Kasumi-1 (cell line): ENCODE measurements around the gene CPLANE2.
A peak's percentile ranks its signal among the peaks of the same experiment; 100 is the strongest.
"Not testable (repeated sequence)": the region's sequence is repeated elsewhere in the genome, so short reads cannot be mapped to it uniquely, and the experiment has no call there.

Source experiments
- DNase-seq, 2 experiments: peaks; one replicate each; lab custom pipeline; 2025; lab: John Stamatoyannopoulos, UW

The CPLANE2 gene

DNA sequence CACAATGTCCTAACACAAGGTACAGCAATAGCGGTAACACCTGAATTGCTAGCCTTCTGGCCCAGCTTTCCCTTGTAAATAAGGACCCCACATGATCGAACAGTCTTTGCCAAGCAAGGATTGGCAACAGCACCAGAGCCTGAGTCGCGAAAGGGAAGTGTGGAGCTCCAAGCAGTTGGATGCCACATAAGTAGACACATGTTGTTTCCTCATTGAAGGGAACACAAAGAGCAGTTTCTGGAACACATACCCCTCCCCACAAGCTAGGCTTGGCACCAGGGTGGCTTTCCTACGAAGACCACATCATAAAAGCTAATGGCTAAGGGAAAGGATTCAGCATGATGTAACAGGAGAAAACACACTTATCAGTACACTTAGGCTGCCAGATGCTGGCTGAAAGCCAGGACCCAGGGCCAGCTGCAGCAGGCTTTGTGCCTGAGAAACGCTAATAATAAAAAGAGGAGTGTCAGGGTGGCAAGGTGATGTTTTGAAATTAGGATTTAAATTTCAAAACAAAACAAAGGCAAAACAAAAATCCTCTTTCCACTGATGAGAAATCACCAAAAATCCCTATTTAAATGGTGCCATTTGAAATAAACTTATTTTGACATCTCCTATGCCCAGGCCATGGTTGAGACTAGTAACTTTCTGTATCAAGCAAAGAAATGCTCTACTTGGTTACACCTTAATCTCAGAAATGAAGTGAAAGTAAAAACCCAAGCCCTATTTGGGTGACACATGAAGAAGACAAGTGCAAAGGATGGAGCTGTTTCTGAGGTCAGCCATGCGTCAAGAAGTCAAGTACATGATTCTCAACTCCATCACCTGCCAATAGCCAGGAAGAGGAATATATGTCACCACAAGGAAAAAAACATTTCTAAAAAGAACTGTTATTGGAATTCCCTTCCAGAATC, 11.9 kb upstream of the CPLANE2 start:
- peak; percentile 43 to 46 for DNase-seq

DNA sequence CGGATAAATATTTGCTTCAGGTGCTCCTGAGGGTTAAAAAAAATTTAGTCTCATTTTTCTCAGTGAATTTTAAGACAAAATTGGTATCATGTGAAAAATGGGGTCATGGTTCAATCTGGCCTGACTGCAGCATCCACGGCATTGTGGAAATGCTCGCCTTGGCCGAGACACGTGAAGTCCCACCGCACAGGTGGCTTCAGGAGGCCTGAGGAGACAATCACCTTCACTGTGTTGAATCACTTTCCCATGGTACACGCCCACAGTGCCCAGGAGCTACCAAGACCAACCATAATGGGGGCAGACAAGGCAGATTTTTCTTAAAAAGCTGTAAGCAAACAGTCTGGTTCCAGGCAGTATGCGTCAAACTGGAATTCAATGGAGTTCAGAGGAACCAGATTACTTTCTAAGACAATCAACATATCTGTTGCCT, 11.0 kb upstream of the CPLANE2 start:
- DNase-seq = no peak

DNA sequence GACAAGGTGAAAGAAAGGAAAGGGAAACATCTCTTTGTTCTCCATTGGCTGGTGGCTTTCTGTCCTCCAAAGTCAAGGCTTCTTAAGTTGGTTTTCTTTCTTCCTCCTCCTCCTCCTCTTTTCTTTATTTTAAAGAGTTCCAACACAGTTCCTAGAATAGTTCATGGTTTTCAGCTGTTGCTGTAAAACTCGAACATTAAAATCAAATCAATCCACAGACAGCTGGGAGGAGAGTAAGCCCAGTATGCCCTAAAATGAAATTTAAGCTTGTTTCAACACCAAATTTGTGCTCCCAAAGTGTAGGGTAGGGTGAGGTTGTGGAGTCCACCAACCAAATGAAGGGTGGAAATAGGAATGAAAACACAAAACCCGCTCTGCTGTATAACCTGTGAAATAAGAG, 10.5 kb upstream of the CPLANE2 start:
- DNase-seq = no peak

DNA sequence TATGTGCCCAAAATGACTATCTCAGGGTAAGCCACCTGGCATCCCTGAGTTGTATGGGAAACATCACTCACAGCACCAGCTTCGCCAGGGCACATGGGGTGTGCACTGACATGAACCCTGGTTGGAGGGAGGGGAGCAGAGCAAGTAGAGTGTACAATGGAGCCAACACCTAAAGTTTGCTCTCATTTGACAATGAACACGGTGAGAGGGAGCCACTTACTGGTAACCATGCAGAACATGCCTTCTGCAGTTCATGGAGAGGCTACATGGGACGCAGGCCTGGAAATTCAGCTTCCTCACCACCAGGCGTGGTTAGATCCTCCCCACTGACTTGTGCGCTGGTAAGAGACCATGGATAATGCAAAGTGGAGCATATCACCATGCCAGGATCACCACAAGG, 10.0 kb upstream of the CPLANE2 start:
- no peak for DNase-seq

DNA sequence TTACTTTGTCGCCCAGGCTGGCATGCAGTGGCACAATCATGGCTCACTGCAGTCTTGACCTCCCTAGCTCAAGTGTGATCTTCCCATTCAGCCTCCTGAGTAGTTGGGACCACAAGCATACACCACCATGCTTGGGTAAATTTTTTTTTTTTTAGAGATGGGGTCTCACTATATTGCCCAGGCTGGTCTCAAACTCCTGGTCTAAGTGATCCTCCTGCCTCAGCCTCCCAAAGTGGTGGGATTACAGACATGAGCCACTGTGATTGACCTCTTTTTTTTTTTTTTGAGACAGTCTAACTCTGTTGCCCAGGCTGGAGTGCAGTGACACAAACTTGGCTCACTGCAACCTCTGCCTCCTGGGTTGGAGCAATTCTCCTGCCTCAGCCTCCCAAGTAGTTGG, 9.3 kb upstream of the CPLANE2 start:
- DNase-seq = not testable (repeated sequence)

DNA sequence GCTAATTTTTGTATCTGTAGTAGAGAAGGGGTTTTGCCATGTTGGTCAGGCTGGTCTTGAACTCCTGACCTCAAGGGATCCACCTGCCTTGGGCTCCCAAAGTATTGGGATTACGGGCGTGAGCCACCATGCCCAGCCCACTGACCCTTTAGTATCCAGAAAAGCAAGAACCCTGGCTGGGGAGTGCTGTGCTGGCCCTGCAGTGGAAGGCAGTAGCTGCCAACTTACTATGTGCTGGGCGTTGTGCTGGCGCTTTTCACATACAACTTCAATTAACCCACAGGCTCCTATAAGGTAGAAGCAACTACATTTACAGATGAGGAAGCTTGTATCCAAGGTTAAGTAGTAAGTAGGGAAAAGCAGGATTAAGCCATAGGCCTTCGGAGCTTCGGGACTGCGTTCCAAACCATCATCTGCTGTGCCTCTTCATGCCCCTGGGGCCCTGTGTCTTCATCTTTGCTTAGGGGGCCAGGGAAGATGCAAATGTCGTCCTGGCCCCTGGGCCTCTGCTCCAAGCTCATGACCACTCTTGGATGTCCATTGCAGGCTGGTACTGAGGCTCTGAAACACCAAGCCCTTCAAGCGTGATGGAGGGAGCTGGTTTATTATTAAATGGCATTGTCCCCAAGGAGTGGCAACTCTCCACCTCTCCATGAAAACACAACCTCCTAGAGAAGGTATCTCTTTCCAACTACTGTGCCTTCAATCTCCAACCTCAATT, 8.7 kb upstream of the CPLANE2 start:
- no peak for DNase-seq

DNA sequence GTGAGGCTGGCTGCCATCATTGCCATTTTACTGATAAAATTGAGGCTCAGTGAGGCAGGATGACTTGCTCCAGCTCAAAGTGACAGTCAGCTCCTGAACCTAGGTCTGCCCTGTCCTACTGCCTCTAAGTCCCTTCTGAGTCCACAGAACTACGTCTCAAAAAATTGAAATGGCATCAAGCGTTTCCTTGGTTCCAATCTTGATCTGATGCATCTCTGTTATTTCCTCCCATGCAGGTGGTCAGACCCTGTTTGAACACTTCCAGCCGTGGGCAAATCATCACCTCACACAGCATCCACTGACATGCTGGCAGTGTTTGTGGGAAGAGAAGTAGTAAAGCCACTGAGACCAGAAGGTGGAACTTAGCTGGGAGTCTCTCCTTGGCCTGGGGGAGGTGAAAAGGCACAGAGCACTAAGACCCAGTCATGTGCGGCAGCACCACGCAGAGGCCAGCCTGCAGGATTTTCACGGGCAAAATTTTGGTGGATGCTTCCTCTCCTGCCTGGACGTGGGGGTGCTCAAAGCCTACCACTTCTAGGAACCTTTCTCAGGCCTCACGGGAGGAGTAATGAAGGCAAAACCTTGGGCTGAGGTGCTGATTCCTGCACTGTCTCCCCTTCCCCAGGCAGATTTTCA, 7.8 kb upstream of the CPLANE2 start:
- DNase-seq = no peak

DNA sequence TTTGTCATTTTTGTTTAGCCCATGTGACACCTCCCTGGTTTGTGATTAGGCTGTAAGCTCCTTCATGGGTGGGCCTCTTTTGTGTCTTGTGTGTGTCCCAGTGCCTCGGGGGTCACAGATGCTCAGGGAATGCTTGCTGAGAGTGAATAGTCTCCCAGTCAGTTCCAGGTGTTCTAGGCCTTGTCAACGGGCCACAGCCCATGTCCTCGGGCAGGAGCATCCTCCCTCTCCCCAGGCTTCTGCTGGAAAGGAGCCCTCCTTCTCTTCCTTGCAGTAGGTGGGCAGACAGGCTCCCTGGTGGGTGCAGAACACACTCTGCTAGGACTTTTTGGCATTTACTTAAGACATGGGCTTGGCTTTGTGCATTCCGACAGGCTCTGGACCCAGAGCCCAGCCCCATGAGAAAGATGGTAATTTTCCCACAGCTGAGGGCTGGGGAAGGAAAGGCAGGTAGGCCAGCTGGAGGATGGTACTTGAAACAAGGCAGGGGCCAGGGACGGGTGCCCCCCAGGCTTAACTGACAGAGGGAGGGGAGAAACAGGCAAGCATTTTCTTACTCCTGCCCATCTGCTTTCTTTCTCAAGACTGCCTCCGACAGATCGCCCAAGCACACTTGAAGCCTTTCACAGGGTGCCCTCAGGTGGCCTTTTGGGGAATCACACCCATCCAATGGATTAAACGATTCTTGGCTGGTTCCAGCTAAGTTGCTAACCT, 7.1 kb upstream of the CPLANE2 start:
- DNase-seq = peak; percentile 81

DNA sequence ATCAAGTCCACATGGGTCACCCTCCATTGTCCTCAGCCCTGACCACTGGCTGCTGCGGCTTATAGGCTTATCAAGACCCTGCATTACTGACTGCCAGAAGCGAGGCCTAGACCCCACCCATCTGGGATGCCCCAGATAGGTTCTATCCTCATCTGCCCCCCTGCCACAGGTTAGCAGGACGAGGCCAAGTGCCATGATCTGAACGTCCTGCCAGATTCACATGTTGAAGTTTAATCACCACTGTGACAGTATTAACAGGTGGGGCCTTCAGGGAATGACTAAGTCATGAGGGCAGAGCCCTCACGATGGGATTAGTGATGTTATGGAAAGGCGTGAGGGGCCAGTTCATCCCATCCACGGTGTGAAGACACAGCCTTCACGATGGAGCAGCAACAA, 6.2 kb upstream of the CPLANE2 start:
- DNase-seq = no peak

DNA sequence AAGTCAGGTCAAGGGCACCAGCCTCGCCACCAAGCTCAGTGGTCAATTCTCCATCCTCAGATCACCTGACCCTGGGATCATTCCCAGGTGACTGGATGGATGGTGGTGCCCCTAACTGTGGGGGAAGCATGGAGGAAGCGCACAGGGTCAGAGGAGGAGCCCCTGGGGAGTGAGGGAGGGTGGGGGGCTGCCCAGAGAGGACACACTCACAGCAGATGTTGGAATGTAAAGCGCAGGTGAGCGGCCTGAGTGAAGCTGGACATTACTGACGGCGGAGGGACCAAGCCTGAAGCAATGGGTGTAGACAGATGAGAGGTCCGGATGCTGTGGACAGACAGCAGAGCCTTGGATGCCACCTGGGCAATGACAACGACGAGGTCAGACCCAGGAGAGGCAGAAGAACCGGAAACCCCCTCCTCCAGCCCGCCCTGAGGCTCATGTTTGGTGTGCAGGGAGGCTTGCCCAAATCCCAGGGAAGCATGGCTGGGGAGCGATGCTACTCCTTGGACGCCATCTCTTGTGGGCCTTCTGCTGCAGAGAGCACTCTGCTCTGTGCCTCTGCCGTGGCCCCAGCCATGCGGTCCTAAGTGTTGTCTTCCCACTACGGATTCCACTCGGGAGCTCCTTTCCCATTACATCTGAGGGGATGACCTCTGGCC, 5.7 kb upstream of the CPLANE2 start:
- DNase-seq = no peak

DNA sequence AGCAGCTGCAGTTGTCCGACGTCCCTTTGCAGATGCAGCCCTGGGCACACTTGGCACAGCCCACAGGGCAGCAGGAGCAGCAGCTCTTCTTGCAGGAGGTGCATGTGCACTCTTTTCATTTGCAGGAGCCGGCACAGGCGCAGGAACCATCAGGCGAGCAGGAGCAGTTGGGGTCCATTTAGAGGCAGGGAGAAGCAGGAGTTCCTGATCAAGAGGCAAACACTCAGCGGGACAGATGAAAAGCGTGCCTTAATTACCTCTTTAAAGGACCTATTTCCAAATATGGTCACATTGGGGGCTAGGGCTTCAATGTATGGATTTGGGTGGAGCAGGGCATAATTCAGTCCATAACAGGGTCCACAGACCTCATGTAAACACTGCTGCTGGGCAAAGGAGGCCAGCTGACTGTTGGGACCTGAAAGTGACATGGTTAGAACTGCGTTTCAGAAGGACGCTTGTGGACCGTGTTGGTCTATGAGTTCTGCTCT, 4.3 kb upstream of the CPLANE2 start:
- no peak for DNase-seq

DNA sequence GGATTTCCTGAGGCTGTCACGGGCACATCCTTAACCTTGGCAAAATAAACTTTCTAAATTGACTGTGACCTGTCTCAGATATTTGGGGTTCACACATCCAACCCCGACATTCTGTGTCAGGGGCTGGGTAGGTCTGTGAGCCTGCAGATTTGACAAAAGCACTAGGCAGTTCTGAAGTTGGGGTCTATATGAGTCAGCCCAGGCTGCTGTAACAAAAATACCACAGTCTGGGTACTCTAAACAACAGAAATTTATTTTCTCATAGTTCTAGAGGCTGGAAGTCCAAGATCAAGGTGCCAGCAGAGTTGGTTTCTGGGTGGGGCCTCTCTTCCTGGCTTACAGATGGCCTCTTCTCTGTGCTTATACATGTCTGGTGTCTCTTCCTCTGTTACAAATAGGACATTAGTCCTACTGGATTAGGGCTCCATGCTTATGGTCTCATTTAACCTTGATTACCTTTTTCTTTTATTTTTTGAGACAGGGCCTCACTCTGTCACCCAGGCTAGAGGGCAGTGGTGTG, 3.0 kb upstream of the CPLANE2 start:
- no peak for DNase-seq

DNA sequence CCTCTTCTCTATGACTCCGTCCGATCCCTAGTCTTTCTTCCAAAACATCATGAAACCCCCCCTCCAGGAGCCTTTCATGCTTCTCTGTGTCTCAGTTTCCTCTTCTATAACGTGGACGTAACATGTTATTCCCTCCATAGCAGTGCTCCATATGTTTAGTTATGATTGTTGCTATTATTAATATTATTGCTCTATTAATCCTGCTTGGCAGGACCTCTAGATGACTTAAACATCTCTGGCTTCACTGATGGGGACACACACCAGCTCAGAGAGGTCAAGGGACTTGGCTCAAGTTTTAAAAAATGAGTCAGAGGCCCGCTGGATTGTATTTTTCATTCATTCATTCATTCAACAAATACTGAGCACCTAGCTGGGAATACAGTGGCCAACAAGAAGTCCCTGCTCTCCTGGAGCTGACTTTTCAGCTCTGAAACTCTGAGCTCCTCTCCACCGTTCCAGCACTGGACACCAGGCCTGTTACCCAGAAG, 404 bp upstream of the CPLANE2 start:
- no peak for DNase-seq

DNA sequence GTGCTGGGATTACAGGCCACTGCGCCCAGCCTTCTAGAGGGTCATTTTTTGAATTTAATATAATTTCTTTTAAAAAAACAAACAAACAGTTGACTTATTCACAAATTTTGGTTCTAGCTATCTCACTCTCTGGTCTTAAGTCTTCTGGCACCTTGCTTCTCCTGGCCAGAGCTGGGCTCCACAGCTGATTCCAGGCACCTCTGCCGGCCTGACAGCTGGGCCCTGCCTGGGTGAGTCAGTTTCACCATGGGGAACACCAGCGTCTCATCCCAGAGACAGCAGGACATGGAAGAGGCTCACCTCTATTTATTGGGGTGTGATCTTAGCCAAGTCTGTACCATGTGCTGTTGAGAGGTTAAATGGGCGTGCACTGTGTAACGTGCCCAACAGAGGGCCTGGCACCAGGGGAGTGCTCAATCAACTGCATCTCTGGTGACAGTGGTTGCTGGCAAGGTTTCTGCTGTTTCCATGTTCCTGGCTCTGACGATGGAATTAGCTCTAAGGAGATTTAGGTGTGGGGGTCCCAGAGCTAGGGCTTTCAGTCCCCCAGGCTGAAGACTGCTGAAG, 956 bp downstream of the CPLANE2 start:
- peak; percentile 68 to 71 for DNase-seq

DNA sequence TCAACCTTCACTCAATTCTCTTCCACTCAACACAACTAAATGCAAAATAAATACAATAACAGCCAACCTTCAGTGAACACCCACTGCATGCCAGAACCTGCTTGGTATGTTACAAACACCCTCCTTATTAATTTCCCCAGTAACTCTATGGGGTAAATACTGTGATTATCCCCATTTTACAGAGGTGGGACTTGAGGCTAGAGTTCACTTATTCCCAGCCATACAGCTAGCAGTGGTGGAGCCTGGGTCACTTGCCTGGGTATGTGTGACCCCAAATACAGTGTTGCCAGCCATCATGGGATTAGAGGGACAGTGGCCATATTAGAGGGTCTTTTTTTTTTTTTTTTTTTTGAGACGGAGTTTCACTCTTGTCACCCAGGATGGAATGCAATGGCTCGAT, 1.6 kb downstream of the CPLANE2 start:
- DNase-seq = no peak

DNA sequence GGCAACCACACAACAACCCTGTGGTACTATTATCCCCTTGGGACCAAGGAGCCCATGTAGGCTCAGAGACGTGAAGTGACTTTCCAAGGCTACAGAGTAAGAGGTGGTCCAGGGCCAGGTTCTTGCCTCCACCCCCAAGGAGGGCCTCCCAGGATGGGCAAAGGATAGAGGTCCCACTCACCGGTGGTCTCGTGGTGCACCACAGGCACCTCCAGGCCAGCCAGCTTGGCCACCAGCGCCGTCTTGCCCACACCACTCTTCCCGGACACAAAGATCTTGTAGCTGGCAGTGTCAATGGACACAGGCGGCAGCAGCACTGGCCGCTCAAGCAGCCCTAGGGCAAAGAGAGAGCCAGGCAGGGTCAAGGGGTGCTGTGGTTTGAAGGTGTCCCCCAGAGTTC, 3.6 kb downstream of the CPLANE2 start:
- DNase-seq = no peak

DNA sequence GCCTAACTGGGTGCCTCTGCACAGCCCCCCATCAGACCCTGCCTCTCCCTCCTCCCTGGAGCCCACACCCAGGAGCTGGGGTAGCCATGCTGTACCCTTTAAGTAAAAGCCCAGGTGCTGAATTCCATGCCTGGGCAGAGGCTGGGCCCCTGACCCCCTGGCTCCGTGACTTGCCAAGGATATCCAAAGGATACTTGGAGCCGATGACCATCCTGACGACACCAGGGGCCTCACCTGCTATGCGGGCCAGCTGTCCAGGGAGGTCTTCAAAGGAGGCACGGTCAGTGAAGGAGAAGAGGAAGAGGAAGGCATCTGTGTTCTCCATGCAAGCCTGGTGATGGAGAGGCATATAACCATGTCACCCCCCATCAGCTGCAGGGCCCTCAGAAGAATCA, 4.7 kb downstream of the CPLANE2 start:
- no peak for DNase-seq

DNA sequence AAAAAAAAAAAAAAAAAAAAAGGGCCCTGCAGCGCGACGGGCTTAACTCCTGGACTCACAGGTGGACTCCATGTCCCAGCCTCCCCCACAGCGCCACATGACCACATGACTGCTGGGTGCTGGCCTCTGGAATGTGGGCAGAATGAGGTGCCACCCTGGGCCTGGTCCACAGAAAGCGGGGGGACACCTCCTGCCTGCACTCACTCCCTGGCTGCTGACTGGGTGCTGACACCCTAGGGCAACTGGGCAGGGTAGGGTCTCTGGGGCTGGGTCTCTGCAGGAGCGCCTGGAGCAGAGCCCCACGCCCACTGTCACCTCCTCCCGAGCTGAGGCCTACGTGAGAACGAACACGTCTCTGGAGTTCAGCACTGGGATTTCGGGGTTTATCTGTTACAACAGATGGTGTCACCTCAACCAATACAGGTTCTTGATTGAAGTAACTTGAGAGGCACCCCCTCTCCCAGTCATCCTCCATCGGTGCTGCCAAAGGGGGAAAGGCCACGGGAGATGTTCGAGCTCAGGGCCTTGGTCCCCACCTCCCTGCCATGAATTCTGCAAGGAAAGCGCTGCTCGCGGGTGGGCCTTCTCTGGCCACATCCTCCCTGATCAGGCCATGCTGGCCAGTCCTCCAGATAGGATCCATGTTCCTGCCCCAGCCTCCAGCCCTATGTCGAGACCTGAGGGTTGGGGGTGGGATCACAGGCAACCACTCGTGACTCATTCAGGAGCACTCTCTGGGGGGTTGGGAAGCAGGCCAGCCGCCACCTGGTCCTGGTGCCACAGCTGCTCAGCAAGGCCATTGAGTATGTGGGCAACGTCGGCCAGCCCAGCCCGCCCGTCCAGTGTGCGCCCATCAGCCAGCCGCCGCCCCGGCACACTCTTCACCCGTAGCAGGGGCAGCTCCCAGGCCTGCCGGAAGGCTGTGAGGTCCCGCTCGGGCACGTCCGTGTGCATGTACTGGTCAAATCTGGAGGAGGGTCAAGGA, 5.4 kb downstream of the CPLANE2 start:
- DNase-seq = no peak

DNA sequence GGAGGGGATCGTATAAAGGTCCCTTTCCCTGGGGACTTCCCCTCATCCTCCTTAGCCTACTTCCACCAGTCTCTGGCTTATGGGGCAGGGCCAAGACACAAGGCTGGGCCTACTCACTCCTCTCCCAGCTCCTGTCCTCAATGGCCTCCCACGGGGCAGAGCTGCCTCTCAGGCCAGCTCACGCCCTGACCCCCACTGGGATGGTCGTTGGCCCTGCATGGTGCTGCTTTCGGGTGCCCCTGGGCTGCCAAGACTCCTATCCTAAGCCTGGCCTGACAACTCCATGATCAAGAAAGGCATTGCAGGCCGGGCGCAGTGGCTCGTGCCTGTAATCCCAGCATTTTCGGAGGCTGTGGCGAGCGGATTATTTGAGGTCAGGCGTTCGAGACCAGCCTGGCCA, 6.2 kb downstream of the CPLANE2 start:
- no peak for DNase-seq
